ENCODE results near the gene DHX8.
"Not testable (repeated sequence)": the region's sequence is repeated elsewhere in the genome, so short reads cannot be mapped to it uniquely, and the experiment has no call there.

The DHX8 gene

GRCh38 chr17:43461185-43461584 is 22.6 kb upstream of the DHX8 start:
- no peak overlapping the region for H3K27ac ChIP-seq (ENCODE audit: low read length)
- no peaks in the 10 kb centered on the region for H3K9me3 ChIP-seq (ENCODE audit: control insufficient read depth in 2 of 2, low read length in 2 of 2)
- no peak overlapping the region for H3K9ac ChIP-seq (ENCODE audit: low read length in 2 of 2)
- H3K4me1 ChIP-seq (ENCODE audit: control insufficient read depth, insufficient read depth, low read length): peaks cover 3% of the 10 kb centered on the region
- H3K27me3 ChIP-seq (ENCODE audit: control insufficient read depth in 1 of 2, insufficient read depth in 2 of 2, low read length in 2 of 2): no peaks in the 10 kb centered on the region
- H3K4me3 ChIP-seq (ENCODE audit: low read length in 2 of 2): no peak overlapping the region
- no peaks in the 10 kb centered on the region for H3K36me3 ChIP-seq (ENCODE audit: control insufficient read depth in 2 of 2, insufficient read depth in 2 of 2, low read length in 2 of 2)

- not testable (repeated sequence) for H3K27me3 ChIP-seq (ENCODE audit: control insufficient read depth in 1 of 2, insufficient read depth in 2 of 2, low read length in 2 of 2); H3K9ac ChIP-seq (ENCODE audit: low read length in 2 of 2); H3K36me3 ChIP-seq (ENCODE audit: control insufficient read depth in 2 of 2, insufficient read depth in 2 of 2, low read length in 2 of 2); H3K4me3 ChIP-seq (ENCODE audit: low read length in 2 of 2); H3K9me3 ChIP-seq (ENCODE audit: control insufficient read depth in 2 of 2, low read length in 2 of 2); H3K4me1 ChIP-seq (ENCODE audit: control insufficient read depth, insufficient read depth, low read length); H3K27ac ChIP-seq (ENCODE audit: low read length)
Measured at GRCh38 chr17:43462569-43462968, 21.2 kb upstream of the DHX8 start.

GRCh38 chr17:43463241-43463640 is 20.5 kb upstream of the DHX8 start:
- Histone ChIP-seq H3K27me3 (ENCODE audit: control insufficient read depth in 1 of 2, insufficient read depth in 2 of 2, low read length in 2 of 2) (no peaks in the 10 kb centered on the region), H3K4me3 (ENCODE audit: low read length in 2 of 2) (no peak overlapping the region), H3K4me1 (ENCODE audit: control insufficient read depth, insufficient read depth, low read length) (peaks cover 4% of the 10 kb centered on the region), H3K36me3 (ENCODE audit: control insufficient read depth in 2 of 2, insufficient read depth in 2 of 2, low read length in 2 of 2) (no peaks in the 10 kb centered on the region), H3K27ac (ENCODE audit: low read length) (no peak overlapping the region), H3K9ac (ENCODE audit: low read length in 2 of 2) (no peak overlapping the region), H3K9me3 (ENCODE audit: control insufficient read depth in 2 of 2, low read length in 2 of 2) (no peaks in the 10 kb centered on the region)

- Histone ChIP-seq H3K4me1 (ENCODE audit: control insufficient read depth, insufficient read depth, low read length) (peaks cover 4% of the 10 kb centered on the region), H3K36me3 (ENCODE audit: control insufficient read depth in 2 of 2, insufficient read depth in 2 of 2, low read length in 2 of 2) (no peaks in the 10 kb centered on the region), H3K9ac (ENCODE audit: low read length in 2 of 2) (no peak overlapping the region), H3K4me3 (ENCODE audit: low read length in 2 of 2) (no peak overlapping the region), H3K27ac (ENCODE audit: low read length) (no peak overlapping the region), H3K9me3 (ENCODE audit: control insufficient read depth in 2 of 2, low read length in 2 of 2) (no peaks in the 10 kb centered on the region), H3K27me3 (ENCODE audit: control insufficient read depth in 1 of 2, insufficient read depth in 2 of 2, low read length in 2 of 2) (no peaks in the 10 kb centered on the region)
Measured at GRCh38 chr17:43464046-43464445, 19.7 kb upstream of the DHX8 start.

- no peaks in the 10 kb centered on the region for H3K9me3 ChIP-seq (ENCODE audit: control insufficient read depth in 2 of 2, low read length in 2 of 2)
- no peak overlapping the region for H3K9ac ChIP-seq (ENCODE audit: low read length in 2 of 2)
- H3K36me3 ChIP-seq (ENCODE audit: control insufficient read depth in 2 of 2, insufficient read depth in 2 of 2, low read length in 2 of 2): no peaks in the 10 kb centered on the region
- H3K27me3 ChIP-seq (ENCODE audit: control insufficient read depth in 1 of 2, insufficient read depth in 2 of 2, low read length in 2 of 2): no peaks in the 10 kb centered on the region
- peaks cover 4% of the 10 kb centered on the region for H3K4me1 ChIP-seq (ENCODE audit: control insufficient read depth, insufficient read depth, low read length)
- H3K27ac ChIP-seq (ENCODE audit: low read length): no peak overlapping the region
- H3K4me3 ChIP-seq (ENCODE audit: low read length in 2 of 2): no peak overlapping the region
Measured at GRCh38 chr17:43465049-43465448, 18.7 kb upstream of the DHX8 start.

GRCh38 chr17:43467981-43468581 is 15.7 kb upstream of the DHX8 start:
- Histone ChIP-seq H3K27ac (ENCODE audit: low read length) (no peak overlapping the region), H3K9ac (ENCODE audit: low read length in 2 of 2) (no peak overlapping the region)

GRCh38 chr17:43468691-43469139 is 15.1 kb upstream of the DHX8 start:
- Histone ChIP-seq H3K36me3 (ENCODE audit: control insufficient read depth in 2 of 2, insufficient read depth in 2 of 2, low read length in 2 of 2) (no peaks in the 10 kb centered on the region), H3K27ac (ENCODE audit: low read length) (no peak overlapping the region)

More at GRCh38 chr17:43467981-43468581, 15.7 kb upstream of the DHX8 start:
- Histone ChIP-seq H3K4me3 (ENCODE audit: low read length in 2 of 2) (peak overlapping the region in 1 of 2 donors; percentile 8), H3K27me3 (ENCODE audit: control insufficient read depth in 1 of 2, insufficient read depth in 2 of 2, low read length in 2 of 2) (no peaks in the 10 kb centered on the region), H3K4me1 (ENCODE audit: control insufficient read depth, insufficient read depth, low read length) (peaks cover 4% of the 10 kb centered on the region), H3K36me3 (ENCODE audit: control insufficient read depth in 2 of 2, insufficient read depth in 2 of 2, low read length in 2 of 2) (no peaks in the 10 kb centered on the region), H3K9me3 (ENCODE audit: control insufficient read depth in 2 of 2, low read length in 2 of 2) (no peaks in the 10 kb centered on the region)

GRCh38 chr17:43469145-43469544 is 14.6 kb upstream of the DHX8 start:
- Histone ChIP-seq H3K27me3 (ENCODE audit: control insufficient read depth in 1 of 2, insufficient read depth in 2 of 2, low read length in 2 of 2) (no peaks in the 10 kb centered on the region), H3K4me1 (ENCODE audit: control insufficient read depth, insufficient read depth, low read length) (peaks cover 4% of the 10 kb centered on the region), H3K27ac (ENCODE audit: low read length) (no peak overlapping the region), H3K4me3 (ENCODE audit: low read length in 2 of 2) (no peak overlapping the region), H3K9ac (ENCODE audit: low read length in 2 of 2) (no peak overlapping the region), H3K9me3 (ENCODE audit: control insufficient read depth in 2 of 2, low read length in 2 of 2) (no peaks in the 10 kb centered on the region), H3K36me3 (ENCODE audit: control insufficient read depth in 2 of 2, insufficient read depth in 2 of 2, low read length in 2 of 2) (no peaks in the 10 kb centered on the region)

More at GRCh38 chr17:43468691-43469139, 15.1 kb upstream of the DHX8 start:
- H3K4me1 ChIP-seq (ENCODE audit: control insufficient read depth, insufficient read depth, low read length): peaks cover 4% of the 10 kb centered on the region
- H3K4me3 ChIP-seq (ENCODE audit: low read length in 2 of 2): no peak overlapping the region
- no peaks in the 10 kb centered on the region for H3K9me3 ChIP-seq (ENCODE audit: control insufficient read depth in 2 of 2, low read length in 2 of 2)
- H3K27me3 ChIP-seq (ENCODE audit: control insufficient read depth in 1 of 2, insufficient read depth in 2 of 2, low read length in 2 of 2): no peaks in the 10 kb centered on the region
- H3K9ac ChIP-seq (ENCODE audit: low read length in 2 of 2): no peak overlapping the region

GRCh38 chr17:43471585-43472160 is 12.1 kb upstream of the DHX8 start:
- H3K9me3 ChIP-seq (ENCODE audit: control insufficient read depth in 2 of 2, low read length in 2 of 2): no peaks in the 10 kb centered on the region
- H3K27ac ChIP-seq (ENCODE audit: low read length): no peak overlapping the region
- no peak overlapping the region for H3K4me3 ChIP-seq (ENCODE audit: low read length in 2 of 2)
- H3K9ac ChIP-seq (ENCODE audit: low read length in 2 of 2): no peak overlapping the region
- H3K36me3 ChIP-seq (ENCODE audit: control insufficient read depth in 2 of 2, insufficient read depth in 2 of 2, low read length in 2 of 2): no peaks in the 10 kb centered on the region
- no peaks in the 10 kb centered on the region for H3K27me3 ChIP-seq (ENCODE audit: control insufficient read depth in 1 of 2, insufficient read depth in 2 of 2, low read length in 2 of 2)
- peaks cover 4% of the 10 kb centered on the region for H3K4me1 ChIP-seq (ENCODE audit: control insufficient read depth, insufficient read depth, low read length)

GRCh38 chr17:43475494-43476089 is 8.2 kb upstream of the DHX8 start:
- Histone ChIP-seq H3K27ac (ENCODE audit: low read length) (no peak overlapping the region), H3K9me3 (ENCODE audit: control insufficient read depth in 2 of 2, low read length in 2 of 2) (no peaks in the 10 kb centered on the region), H3K9ac (ENCODE audit: low read length in 2 of 2) (no peak overlapping the region), H3K4me1 (ENCODE audit: control insufficient read depth, insufficient read depth, low read length) (peaks cover 4% of the 10 kb centered on the region), H3K4me3 (ENCODE audit: low read length in 2 of 2) (no peak overlapping the region), H3K36me3 (ENCODE audit: control insufficient read depth in 2 of 2, insufficient read depth in 2 of 2, low read length in 2 of 2) (no peaks in the 10 kb centered on the region), H3K27me3 (ENCODE audit: control insufficient read depth in 1 of 2, insufficient read depth in 2 of 2, low read length in 2 of 2) (no peaks in the 10 kb centered on the region)

- H3K27ac ChIP-seq (ENCODE audit: low read length); H3K4me1 ChIP-seq (ENCODE audit: control insufficient read depth, insufficient read depth, low read length); H3K27me3 ChIP-seq (ENCODE audit: control insufficient read depth in 1 of 2, insufficient read depth in 2 of 2, low read length in 2 of 2); H3K9me3 ChIP-seq (ENCODE audit: control insufficient read depth in 2 of 2, low read length in 2 of 2); H3K4me3 ChIP-seq (ENCODE audit: low read length in 2 of 2); H3K9ac ChIP-seq (ENCODE audit: low read length in 2 of 2); H3K36me3 ChIP-seq (ENCODE audit: control insufficient read depth in 2 of 2, insufficient read depth in 2 of 2, low read length in 2 of 2): not testable (repeated sequence)
Measured at GRCh38 chr17:43476306-43476705, 7.5 kb upstream of the DHX8 start.

All from stomach smooth muscle (tissue), 2 donors.